Ascending aorta (tissue), 2 donors: ENCODE results near the gene CALY. TPM values are rescaled to one million over a fixed set of nuclear protein-coding genes. Genes with fewer than 3 reads are reported as not detected.

Experiments
- DNase-seq, 2 donors: peaks; one replicate each; pipeline ENCODE4 v3.0.0-alpha.2; 2019; ENCODE audit warnings: low spot score in 2 of 2
- H3K27ac ChIP-seq, 2 donors: fragments of 200-600 bp; sonication (generic); one replicate each; pipeline ENCODE4 v1.5.1; 2016 to 2017; ENCODE audit warnings: mild to moderate bottlenecking in 1 of 2
- H3K27me3 ChIP-seq: fragments of 200-600 bp; sonication (generic); one replicate; pipeline ENCODE4 v1.5.1; 2017
- H3K36me3 ChIP-seq, 2 donors: fragments of 200-600 bp; sonication (generic); one replicate each; pipeline ENCODE4 v1.5.1; 2016
- H3K4me1 ChIP-seq, 2 donors: fragments of 200-600 bp; sonication (generic); one replicate each; pipeline ENCODE4 v1.5.1; 2016 to 2017; ENCODE audit warnings: mild to moderate bottlenecking in 1 of 2
- H3K4me3 ChIP-seq, 2 donors: fragments of 200-600 bp; sonication (generic); one replicate each; pipeline ENCODE4 v1.5.1; 2016 to 2017; ENCODE audit warnings: mild to moderate bottlenecking in 1 of 2
- H3K9me3 ChIP-seq, 2 donors: fragments of 200-600 bp; sonication (generic); one replicate each; pipeline ENCODE4 v1.5.1; 2016
- intact Hi-C: fragments of 100-400 bp; cut with DNase I; formaldehyde crosslinking; loops from one replicate; pipeline ENCODE4 v1.15.1; 2023
- total RNA-seq: library from RNA; depleted of rRNA; stranded (reverse); fragments of >200 nt; gene quantifications from one replicate; pipeline ENCODE4 v1.1.0, GENCODE V29; 2016
- TF ChIP-seq, protein P1 (sequence below), 3 experiments: fragments of 200-600 bp in 2 of 3; fragments of 450-650 bp in 1 of 3; sonication (generic) in 2 of 3; IDR thresholded peaks; one replicate each; pipeline ENCODE4 v1.5.1; 2016 to 2019; ENCODE audit warnings: antibody characterized with exemption in 3 of 3, mild to moderate bottlenecking in 1 of 3, moderate library complexity in 1 of 3

The CALY gene
- total RNA-seq, 1 donor from 2014 or later, result not detected

GRCh38 chr10:133287832-133288500 lies 48.7 kb downstream of the CALY start:
- no peak overlapping the region for H3K27ac ChIP-seq
- TF ChIP-seq, protein P1, sequence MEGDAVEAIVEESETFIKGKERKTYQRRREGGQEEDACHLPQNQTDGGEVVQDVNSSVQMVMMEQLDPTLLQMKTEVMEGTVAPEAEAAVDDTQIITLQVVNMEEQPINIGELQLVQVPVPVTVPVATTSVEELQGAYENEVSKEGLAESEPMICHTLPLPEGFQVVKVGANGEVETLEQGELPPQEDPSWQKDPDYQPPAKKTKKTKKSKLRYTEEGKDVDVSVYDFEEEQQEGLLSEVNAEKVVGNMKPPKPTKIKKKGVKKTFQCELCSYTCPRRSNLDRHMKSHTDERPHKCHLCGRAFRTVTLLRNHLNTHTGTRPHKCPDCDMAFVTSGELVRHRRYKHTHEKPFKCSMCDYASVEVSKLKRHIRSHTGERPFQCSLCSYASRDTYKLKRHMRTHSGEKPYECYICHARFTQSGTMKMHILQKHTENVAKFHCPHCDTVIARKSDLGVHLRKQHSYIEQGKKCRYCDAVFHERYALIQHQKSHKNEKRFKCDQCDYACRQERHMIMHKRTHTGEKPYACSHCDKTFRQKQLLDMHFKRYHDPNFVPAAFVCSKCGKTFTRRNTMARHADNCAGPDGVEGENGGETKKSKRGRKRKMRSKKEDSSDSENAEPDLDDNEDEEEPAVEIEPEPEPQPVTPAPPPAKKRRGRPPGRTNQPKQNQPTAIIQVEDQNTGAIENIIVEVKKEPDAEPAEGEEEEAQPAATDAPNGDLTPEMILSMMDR (IDR thresholded peaks at IDR 0.05), result no peak
- no peak overlapping the region for H3K4me3 ChIP-seq
- no peaks in the 10 kb centered on the region for H3K9me3 ChIP-seq
- no peak for DNase-seq
- no peaks in the 10 kb centered on the region for H3K4me1 ChIP-seq
- H3K27me3 ChIP-seq, result no peaks in the 10 kb centered on the region
- H3K36me3 ChIP-seq, result peaks cover 69 to 86% of the 10 kb centered on the region in 2 donors
- intact Hi-C loops, result no loop called here

GRCh38 chr10:133286366-133286765 lies 50.3 kb downstream of the CALY start:
- intact Hi-C loops, result no loop called here
- Histone ChIP-seq H3K4me3 (no peak overlapping the region), H3K4me1 (no peaks in the 10 kb centered on the region), H3K27ac (no peak overlapping the region), H3K27me3 (no peaks in the 10 kb centered on the region), H3K36me3 (peaks cover 79 to 95% of the 10 kb centered on the region in 2 donors), H3K9me3 (no peaks in the 10 kb centered on the region)
- TF ChIP-seq, protein P1 (IDR thresholded peaks at IDR 0.05), result no peak
- no peak for DNase-seq

DNA sequence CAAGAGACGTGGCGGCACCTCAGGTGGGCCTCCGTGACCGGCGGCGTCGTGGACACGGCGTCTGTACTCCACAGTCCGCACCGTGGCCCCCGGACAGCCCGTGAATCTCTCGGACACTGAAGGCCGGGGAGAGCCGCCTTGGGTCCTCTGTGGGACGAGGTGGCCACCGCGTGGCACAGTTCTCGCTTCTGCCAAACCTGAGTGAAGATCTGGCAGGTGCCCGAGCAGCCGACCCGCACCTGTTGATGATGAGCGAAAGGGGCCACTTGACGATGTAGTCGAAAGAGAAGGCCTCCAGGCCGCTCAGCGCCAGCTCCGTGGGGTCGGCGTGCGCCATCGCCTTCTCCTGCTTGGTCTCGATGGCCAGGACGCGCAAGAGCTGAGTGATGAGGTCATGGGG lies 51.5 kb downstream of the CALY start:
- Histone ChIP-seq H3K27ac (no peak overlapping the region), H3K36me3 (peaks cover 84 to 98% of the 10 kb centered on the region in 2 donors), H3K9me3 (no peaks in the 10 kb centered on the region), H3K4me3 (no peak overlapping the region), H3K4me1 (no peaks in the 10 kb centered on the region), H3K27me3 (no peaks in the 10 kb centered on the region)
- no peak for DNase-seq
- intact Hi-C loops, result no loop called here
- TF ChIP-seq, protein P1 (IDR thresholded peaks at IDR 0.05), result no peak

DNA sequence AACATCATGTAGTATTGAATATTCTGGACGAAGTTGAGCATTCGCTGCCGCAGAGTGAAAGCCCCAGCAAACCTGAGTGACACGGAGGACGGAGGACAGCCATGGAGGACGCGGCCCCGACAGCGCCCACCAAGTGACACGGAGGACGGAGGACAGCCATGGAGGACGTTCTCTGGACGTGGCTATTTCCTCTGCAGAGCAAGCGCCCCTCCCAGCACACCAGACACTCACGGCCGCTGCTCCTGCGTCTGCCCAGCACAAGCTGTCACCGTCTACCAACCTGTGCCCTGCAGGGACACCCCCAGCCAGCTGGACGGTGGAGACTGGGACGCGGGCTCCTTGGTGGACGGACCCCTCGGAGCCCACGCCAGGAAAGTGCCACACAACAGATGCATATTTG lies 52.8 kb downstream of the CALY start:
- no peak for DNase-seq
- Histone ChIP-seq H3K27me3 (no peaks in the 10 kb centered on the region), H3K27ac (no peak overlapping the region), H3K9me3 (no peaks in the 10 kb centered on the region), H3K4me3 (no peak overlapping the region), H3K36me3 (peaks cover 83 to 98% of the 10 kb centered on the region in 2 donors), H3K4me1 (no peaks in the 10 kb centered on the region)
- TF ChIP-seq, protein P1 (IDR thresholded peaks at IDR 0.05), result no peak
- intact Hi-C loops, result no loop called here

GRCh38 chr10:133282846-133283390 lies 53.8 kb downstream of the CALY start:
- TF ChIP-seq, protein P1 (IDR thresholded peaks at IDR 0.05), result no peak
- Histone ChIP-seq H3K36me3 (peaks cover 73 to 91% of the 10 kb centered on the region in 2 donors), H3K27me3 (no peaks in the 10 kb centered on the region), H3K27ac (no peak overlapping the region), H3K4me1 (no peaks in the 10 kb centered on the region), H3K9me3 (no peaks in the 10 kb centered on the region), H3K4me3 (no peak overlapping the region)
- intact Hi-C loops, result no loop called here
- no peak for DNase-seq
